Subcutaneous abdominal adipose tissue (tissue), 5 donors: ENCODE data around the gene AHNAK.

ENCODE experiments used
- H3K27ac ChIP-seq: one replicate; pipeline ENCODE4 v1.7.0; 2013; ENCODE audit warnings: low read depth, mild to moderate bottlenecking, inconsistent platforms, low read length, moderate library complexity
- H3K27me3 ChIP-seq, 5 donors: one replicate each; pipeline ENCODE4 v1.7.0; 2013; ENCODE audit warnings: low read length in 5 of 5, inconsistent platforms in 1 of 5; ENCODE audit not compliant: control insufficient read depth in 5 of 5, insufficient read depth in 4 of 5
- H3K36me3 ChIP-seq, 5 donors: one replicate each; pipeline ENCODE4 v1.7.0; 2013; ENCODE audit warnings: low read length in 5 of 5; ENCODE audit not compliant: control insufficient read depth in 5 of 5, insufficient read depth in 5 of 5
- H3K4me1 ChIP-seq, 5 donors: one replicate each; pipeline ENCODE4 v1.7.0; 2013; ENCODE audit warnings: low read length in 5 of 5, mild to moderate bottlenecking in 3 of 5, moderate library complexity in 1 of 5; ENCODE audit not compliant: control insufficient read depth in 5 of 5, insufficient read depth in 5 of 5
- H3K4me3 ChIP-seq, 5 donors: one replicate each; pipeline ENCODE4 v1.7.0; 2013; ENCODE audit warnings: low read length in 5 of 5, low read depth in 1 of 5
- H3K9ac ChIP-seq, 5 donors: one replicate each; pipeline ENCODE4 v1.7.0; 2013; ENCODE audit warnings: low read length in 5 of 5, mild to moderate bottlenecking in 4 of 5, moderate library complexity in 3 of 5
- H3K9me3 ChIP-seq, 5 donors: one replicate each; pipeline ENCODE4 v1.7.0; 2013; ENCODE audit warnings: low read length in 5 of 5; ENCODE audit not compliant: control insufficient read depth in 5 of 5
- donor health status: healthy.
- donor health status: healthy.
- donor health status: healthy.
- donor health status: healthy.
- donor health status: healthy.

AHNAK gene

GRCh38 chr11:62489204-62489603, 57.4 kb downstream of the AHNAK start:
- Histone ChIP-seq H3K27me3 (no peaks in the 10 kb centered on the region), H3K4me1 (peaks cover 0 to 23% (median 17%) of the 10 kb centered on the region in 5 donors), H3K9me3 (no peaks in the 10 kb centered on the region), H3K36me3 (peaks cover 0 to 5% (median 3%) of the 10 kb centered on the region in 5 donors), H3K27ac (peak overlapping the region; percentile 44), H3K9ac (no peak overlapping the region), H3K4me3 (no peak overlapping the region)

GRCh38 chr11:62487738-62488551, 58.7 kb downstream of the AHNAK start:
- Histone ChIP-seq H3K4me3 (no peak overlapping the region), H3K27ac (peak overlapping the region; percentile 29), H3K36me3 (peaks cover 0 to 5% (median 3%) of the 10 kb centered on the region in 5 donors), H3K9ac (no peak overlapping the region), H3K9me3 (no peaks in the 10 kb centered on the region), H3K4me1 (peaks cover 0 to 23% (median 17%) of the 10 kb centered on the region in 5 donors), H3K27me3 (no peaks in the 10 kb centered on the region)

GRCh38 chr11:62487136-62487535, 59.5 kb downstream of the AHNAK start:
- no peak overlapping the region for H3K9ac ChIP-seq
- H3K4me1 ChIP-seq: peaks cover 0 to 23% (median 17%) of the 10 kb centered on the region in 5 donors
- no peak overlapping the region for H3K27ac ChIP-seq
- peaks cover 0 to 5% (median 3%) of the 10 kb centered on the region in 5 donors for H3K36me3 ChIP-seq
- no peak overlapping the region for H3K4me3 ChIP-seq
- no peaks in the 10 kb centered on the region for H3K9me3 ChIP-seq
- no peaks in the 10 kb centered on the region for H3K27me3 ChIP-seq

GRCh38 chr11:62484352-62484751, 62.3 kb downstream of the AHNAK start:
- Histone ChIP-seq H3K27ac (no peak overlapping the region), H3K36me3 (no peaks in the 10 kb centered on the region), H3K27me3 (no peaks in the 10 kb centered on the region), H3K4me3 (no peak overlapping the region), H3K4me1 (peaks cover 4 to 35% (median 29%) of the 10 kb centered on the region in 5 donors), H3K9ac (no peak overlapping the region), H3K9me3 (no peaks in the 10 kb centered on the region)

GRCh38 chr11:62482753-62483152, 63.9 kb downstream of the AHNAK start:
- Histone ChIP-seq H3K27ac (no peak overlapping the region), H3K36me3 (no peaks in the 10 kb centered on the region), H3K4me1 (peaks cover 4 to 25% (median 24%) of the 10 kb centered on the region in 5 donors), H3K9ac (no peak overlapping the region), H3K9me3 (no peaks in the 10 kb centered on the region), H3K4me3 (no peak overlapping the region), H3K27me3 (no peaks in the 10 kb centered on the region)

GRCh38 chr11:62479631-62480201, 66.9 kb downstream of the AHNAK start:
- H3K9ac ChIP-seq: peak overlapping the region; percentile 59 to 94 (median 64)
- H3K9me3 ChIP-seq: no peaks in the 10 kb centered on the region
- peaks cover 4 to 23% (median 21%) of the 10 kb centered on the region in 5 donors for H3K4me1 ChIP-seq
- H3K4me3 ChIP-seq: peak overlapping the region in 1 of 5 donors; percentile 24
- peak overlapping the region; percentile 96 for H3K27ac ChIP-seq
- no peaks in the 10 kb centered on the region for H3K36me3 ChIP-seq
- no peaks in the 10 kb centered on the region for H3K27me3 ChIP-seq

- Histone ChIP-seq H3K27ac (no peak overlapping the region), H3K9me3 (no peaks in the 10 kb centered on the region), H3K4me3 (no peak overlapping the region), H3K36me3 (no peaks in the 10 kb centered on the region), H3K27me3 (no peaks in the 10 kb centered on the region), H3K4me1 (peaks cover 4 to 23% (median 21%) of the 10 kb centered on the region in 5 donors), H3K9ac (no peak overlapping the region)
Observed at GRCh38 chr11:62477927-62478326, 68.7 kb downstream of the AHNAK start.

GRCh38 chr11:62472063-62472884, 74.3 kb downstream of the AHNAK start:
- Histone ChIP-seq H3K9me3 (no peaks in the 10 kb centered on the region), H3K4me1 (peaks cover 0 to 11% (median 7%) of the 10 kb centered on the region in 5 donors), H3K36me3 (no peaks in the 10 kb centered on the region), H3K4me3 (no peak overlapping the region), H3K27me3 (no peaks in the 10 kb centered on the region), H3K9ac (peak overlapping the region in 1 of 5 donors; percentile 52), H3K27ac (peak overlapping the region; percentile 58)

- Histone ChIP-seq H3K4me3 (no peak overlapping the region), H3K4me1 (peaks cover 0 to 11% (median 7%) of the 10 kb centered on the region in 5 donors), H3K36me3 (no peaks in the 10 kb centered on the region), H3K9me3 (no peaks in the 10 kb centered on the region), H3K27ac (peak overlapping the region; percentile 58), H3K27me3 (no peaks in the 10 kb centered on the region), H3K9ac (no peak overlapping the region)
Observed at GRCh38 chr11:62471603-62472002, 75.0 kb downstream of the AHNAK start.
